Osteocyte (in vitro differentiated cells): ENCODE results near the gene GAL3ST2. TPM values are rescaled to one million over a fixed set of nuclear protein-coding genes. Genes with fewer than 3 reads are reported as not detected.
"Not testable (repeated sequence)": the region's sequence is repeated elsewhere in the genome, so short reads cannot be mapped to it uniquely, and the experiment has no call there.

ENCODE experiments used
- DNase-seq: peaks from one replicate; pipeline ENCODE4 v3.0.0; 2021; ENCODE audit warnings: mixed read lengths; ENCODE audit not compliant: unreplicated experiment; ENCODE audit errors: extremely low spot score
- H3K27ac Mint-ChIP-seq: one replicate; pipeline ENCODE4 v1.8.0; 2021; ENCODE audit warnings: mild to moderate bottlenecking, mixed read lengths; ENCODE audit not compliant: unreplicated experiment
- H3K27me3 Mint-ChIP-seq: one replicate; pipeline ENCODE4 v1.8.0; 2021; ENCODE audit warnings: mixed read lengths; ENCODE audit not compliant: unreplicated experiment
- H3K36me3 Mint-ChIP-seq: one replicate; pipeline ENCODE4 v1.8.0; 2021; ENCODE audit warnings: mixed read lengths; ENCODE audit not compliant: unreplicated experiment
- H3K4me1 Mint-ChIP-seq: one replicate; pipeline ENCODE4 v1.8.0; 2021; ENCODE audit warnings: mixed read lengths; ENCODE audit not compliant: unreplicated experiment
- H3K4me3 Mint-ChIP-seq: one replicate; pipeline ENCODE4 v1.8.0; 2021; ENCODE audit warnings: mild to moderate bottlenecking, moderate library complexity, mixed read lengths; ENCODE audit not compliant: unreplicated experiment
- H3K9me3 Mint-ChIP-seq: one replicate; pipeline ENCODE4 v1.8.0; 2021; ENCODE audit warnings: mixed read lengths; ENCODE audit not compliant: unreplicated experiment
- total RNA-seq: library from RNA; stranded (reverse); gene quantifications from 2 replicates; pipeline ENCODE4 v1.2.1, GENCODE V29; 2021
- TF ChIP-seq, protein P1 (sequence below): fragments of 200-600 bp; sonication (generic); IDR thresholded peaks from 2 replicates; pipeline ENCODE4 v1.5.0; 2021; ENCODE audit warnings: antibody characterized with exemption, mild to moderate bottlenecking, moderate library complexity

Gene GAL3ST2
- total RNA-seq, 1 donor from 2014 or later = 0.48 TPM

DNA sequence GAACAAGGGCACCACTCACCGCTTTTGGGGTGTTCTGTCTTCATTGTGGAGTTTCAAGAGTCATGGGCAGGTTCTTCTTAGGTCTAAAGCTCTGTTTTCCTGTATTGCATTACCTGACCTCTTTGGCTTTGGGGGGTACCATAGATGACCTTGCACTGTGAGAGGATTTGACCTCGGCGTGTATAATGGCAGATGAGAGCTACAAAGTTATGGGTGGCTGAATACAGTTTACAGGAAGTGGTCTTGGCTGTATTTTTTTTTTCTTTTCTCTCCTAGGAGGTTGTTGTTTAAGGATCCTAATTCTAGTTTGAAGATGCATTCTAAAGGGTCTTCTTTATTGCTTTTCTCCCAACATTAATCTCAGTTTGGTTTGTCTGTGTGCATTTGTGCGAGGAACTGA is 11.5 kb downstream of the GAL3ST2 start:
- no peaks in the 10 kb centered on the region for H3K4me1 Mint-ChIP-seq
- H3K4me3 Mint-ChIP-seq = no peak overlapping the region
- H3K27ac Mint-ChIP-seq = no peak overlapping the region
- no peaks in the 10 kb centered on the region for H3K36me3 Mint-ChIP-seq
- H3K27me3 Mint-ChIP-seq = peaks cover 40% of the 10 kb centered on the region
- H3K9me3 Mint-ChIP-seq = peaks cover 10% of the 10 kb centered on the region
- TF ChIP-seq, protein P1, sequence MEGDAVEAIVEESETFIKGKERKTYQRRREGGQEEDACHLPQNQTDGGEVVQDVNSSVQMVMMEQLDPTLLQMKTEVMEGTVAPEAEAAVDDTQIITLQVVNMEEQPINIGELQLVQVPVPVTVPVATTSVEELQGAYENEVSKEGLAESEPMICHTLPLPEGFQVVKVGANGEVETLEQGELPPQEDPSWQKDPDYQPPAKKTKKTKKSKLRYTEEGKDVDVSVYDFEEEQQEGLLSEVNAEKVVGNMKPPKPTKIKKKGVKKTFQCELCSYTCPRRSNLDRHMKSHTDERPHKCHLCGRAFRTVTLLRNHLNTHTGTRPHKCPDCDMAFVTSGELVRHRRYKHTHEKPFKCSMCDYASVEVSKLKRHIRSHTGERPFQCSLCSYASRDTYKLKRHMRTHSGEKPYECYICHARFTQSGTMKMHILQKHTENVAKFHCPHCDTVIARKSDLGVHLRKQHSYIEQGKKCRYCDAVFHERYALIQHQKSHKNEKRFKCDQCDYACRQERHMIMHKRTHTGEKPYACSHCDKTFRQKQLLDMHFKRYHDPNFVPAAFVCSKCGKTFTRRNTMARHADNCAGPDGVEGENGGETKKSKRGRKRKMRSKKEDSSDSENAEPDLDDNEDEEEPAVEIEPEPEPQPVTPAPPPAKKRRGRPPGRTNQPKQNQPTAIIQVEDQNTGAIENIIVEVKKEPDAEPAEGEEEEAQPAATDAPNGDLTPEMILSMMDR = no peak
- DNase-seq = no peak

DNA sequence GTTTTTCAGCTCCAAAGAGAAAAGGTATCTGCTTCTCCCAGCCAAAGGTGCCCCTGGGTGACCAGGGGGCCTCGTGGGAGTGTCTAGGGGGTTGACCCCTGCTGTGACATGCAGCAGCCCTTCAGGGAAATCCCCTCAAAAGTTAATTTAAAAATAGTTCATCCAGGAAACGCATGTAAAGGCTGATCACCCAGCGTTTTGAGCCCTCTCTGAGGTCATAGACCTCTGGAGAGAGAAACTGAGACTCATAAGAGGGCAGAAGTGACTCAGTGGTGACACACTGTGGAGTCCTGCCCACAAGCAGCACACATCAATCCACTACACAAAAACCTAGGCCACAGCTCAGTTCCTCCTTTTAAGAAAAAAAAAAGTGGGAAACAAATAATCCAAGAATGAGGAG is 11.9 kb downstream of the GAL3ST2 start:
- Mint-ChIP-seq H3K36me3 (no peaks in the 10 kb centered on the region), H3K4me3 (no peak overlapping the region), H3K9me3 (peaks cover 10% of the 10 kb centered on the region), H3K27ac (no peak overlapping the region), H3K27me3 (peaks cover 42% of the 10 kb centered on the region), H3K4me1 (no peaks in the 10 kb centered on the region)
- no peak for DNase-seq
- TF ChIP-seq, protein P1 = no peak

- Mint-ChIP-seq H3K27me3 (peaks cover 37% of the 10 kb centered on the region), H3K9me3 (peaks cover 10% of the 10 kb centered on the region)
- DNase-seq, H3K27ac Mint-ChIP-seq, H3K4me1 Mint-ChIP-seq, H3K36me3 Mint-ChIP-seq, H3K4me3 Mint-ChIP-seq: not testable (repeated sequence)
Measured at GRCh38 chr2:241791385-241791784, 14.8 kb downstream of the GAL3ST2 start.

- no peak for DNase-seq
- TF ChIP-seq, protein P1 = no peak
- peaks cover 4% of the 10 kb centered on the region for H3K9me3 Mint-ChIP-seq
- no peak overlapping the region for H3K4me3 Mint-ChIP-seq
- H3K4me1 Mint-ChIP-seq = no peaks in the 10 kb centered on the region
- H3K27ac Mint-ChIP-seq = no peak overlapping the region
- H3K36me3 Mint-ChIP-seq = no peaks in the 10 kb centered on the region
- H3K27me3 Mint-ChIP-seq = peaks cover 18% of the 10 kb centered on the region
Measured at GRCh38 chr2:241793385-241793784, 16.8 kb downstream of the GAL3ST2 start.

GRCh38 chr2:241794250-241794823 is 17.7 kb downstream of the GAL3ST2 start:
- DNase-seq = no peak
- no peak overlapping the region for H3K27ac Mint-ChIP-seq
- no peaks in the 10 kb centered on the region for H3K36me3 Mint-ChIP-seq
- H3K9me3 Mint-ChIP-seq = no peaks in the 10 kb centered on the region
- no peak overlapping the region for H3K4me3 Mint-ChIP-seq
- TF ChIP-seq, protein P1 = no peak
- H3K27me3 Mint-ChIP-seq = peaks cover 18% of the 10 kb centered on the region
- H3K4me1 Mint-ChIP-seq = no peaks in the 10 kb centered on the region
